WTC11 (cell line): ENCODE measurements around the gene MYOM1. TPM values are rescaled to one million over a fixed set of nuclear protein-coding genes. Genes with fewer than 3 reads are reported as not detected.

Source experiments
- ATAC-seq: fragments of 200-7000 bp; cut with Tn5 transposase; 2 replicates; pipeline ENCODE4 v1.10.0; 2021; ENCODE audit warnings: mild to moderate bottlenecking, moderate library complexity
- CTCF ChIA-PET: fragments of 300-600 bp; sonication (Branson Sonifier 250); formaldehyde crosslinking; loops from one replicate; lab custom pipeline; 2021; ENCODE audit warnings: antibody characterized with exemption; lab: Charles Lee
- POLR2A ChIA-PET: fragments of 350-600 bp; sonication (Branson Sonifier 250); formaldehyde crosslinking; loops from one replicate; lab custom pipeline; 2021; ENCODE audit warnings: antibody characterized with exemption; lab: Charles Lee
- DNase-seq: peaks from one replicate; pipeline ENCODE4 v3.0.0; 2021; ENCODE audit warnings: low spot score
- H3K27ac Mint-ChIP-seq: 2 replicates; pipeline ENCODE4 v1.8.0; 2021; ENCODE audit warnings: mixed read lengths
- H3K27me3 Mint-ChIP-seq: 2 replicates; pipeline ENCODE4 v1.8.0; 2021; ENCODE audit warnings: low read depth, mild to moderate bottlenecking, moderate library complexity, mixed read lengths
- H3K36me3 Mint-ChIP-seq: 2 replicates; pipeline ENCODE4 v1.8.0; 2021; ENCODE audit warnings: mixed read lengths
- H3K4me1 Mint-ChIP-seq: 2 replicates; pipeline ENCODE4 v1.8.0; 2022; ENCODE audit warnings: mixed read lengths
- H3K4me3 Mint-ChIP-seq: 2 replicates; pipeline ENCODE4 v1.8.0; 2021; ENCODE audit warnings: mild to moderate bottlenecking, moderate library complexity, mixed read lengths
- H3K9me3 Mint-ChIP-seq: 2 replicates; pipeline ENCODE4 v1.8.0; 2021; ENCODE audit warnings: mixed read lengths
- E2F4 ChIP-seq: sonication (generic); formaldehyde crosslinking; IDR thresholded peaks from 2 replicates; pipeline ENCODE4 v1.8.1; 2022; ENCODE audit warnings: low read depth, mild to moderate bottlenecking, moderate library complexity, missing genetic modification reagents, borderline replicate concordance
- E2F5 ChIP-seq: sonication (generic); formaldehyde crosslinking; IDR thresholded peaks from 2 replicates; pipeline ENCODE4 v1.8.1; 2022; ENCODE audit warnings: mild to moderate bottlenecking, moderate library complexity, missing genetic modification reagents
- EMX1 ChIP-seq: fragments of 250-450 bp; sonication (Bioruptor Pico); IDR thresholded peaks from 2 replicates; pipeline ENCODE4 v1.8.0; 2021; ENCODE audit warnings: mild to moderate bottlenecking
- ERG ChIP-seq: fragments of 250-450 bp; sonication (Bioruptor Pico); IDR thresholded peaks from 2 replicates; pipeline ENCODE4 v1.8.0; 2021; ENCODE audit warnings: mild to moderate bottlenecking
- ESRRA ChIP-seq: sonication (generic); formaldehyde crosslinking; IDR thresholded peaks from 2 replicates; pipeline ENCODE4 v1.8.1; 2022; ENCODE audit warnings: mild to moderate bottlenecking, missing genetic modification reagents, borderline replicate concordance
- HMGA2 ChIP-seq: fragments of 250-450 bp; sonication (Bioruptor Pico); IDR thresholded peaks from 2 replicates; pipeline ENCODE4 v1.4.0; 2021; ENCODE audit warnings: mild to moderate bottlenecking, moderate library complexity
- IRF1 ChIP-seq: sonication (generic); formaldehyde crosslinking; IDR thresholded peaks from 2 replicates; pipeline ENCODE4 v1.8.0; 2023; ENCODE audit warnings: missing genetic modification reagents
- JUN ChIP-seq: sonication (generic); formaldehyde crosslinking; IDR thresholded peaks from 2 replicates; pipeline ENCODE4 v1.8.0; 2023; ENCODE audit warnings: mild to moderate bottlenecking, missing genetic modification reagents
- NFATC4 ChIP-seq: fragments of 250-450 bp; sonication (Bioruptor Pico); IDR thresholded peaks from 2 replicates; pipeline ENCODE4 v1.9.0; 2021; ENCODE audit warnings: mild to moderate bottlenecking
- OVOL2 ChIP-seq: fragments of 250-450 bp; sonication (Bioruptor Pico); IDR thresholded peaks from 2 replicates; pipeline ENCODE4 v1.9.0; 2021; ENCODE audit warnings: mild to moderate bottlenecking, borderline replicate concordance
- PRRX2 ChIP-seq: fragments of 250-450 bp; sonication (Bioruptor Pico); IDR thresholded peaks from 2 replicates; pipeline ENCODE4 v1.8.0; 2021; ENCODE audit warnings: mild to moderate bottlenecking
- TCF7 ChIP-seq: sonication (generic); formaldehyde crosslinking; IDR thresholded peaks from 2 replicates; pipeline ENCODE4 v1.8.0; 2022; ENCODE audit warnings: mild to moderate bottlenecking, low read depth, missing genetic modification reagents, moderate library complexity
- USF1 ChIP-seq: sonication (generic); formaldehyde crosslinking; IDR thresholded peaks from 2 replicates; pipeline ENCODE4 v1.8.0; 2022; ENCODE audit warnings: mild to moderate bottlenecking, missing genetic modification reagents
- ZMAT4 ChIP-seq: fragments of 250-450 bp; sonication (Bioruptor Pico); IDR thresholded peaks from 2 replicates; pipeline ENCODE4 v1.9.0; 2021; ENCODE audit warnings: mild to moderate bottlenecking
- ZNF281 ChIP-seq: sonication (generic); formaldehyde crosslinking; IDR thresholded peaks from 2 replicates; pipeline ENCODE4 v1.8.0; 2023; ENCODE audit warnings: mild to moderate bottlenecking, missing genetic modification reagents
- ZNF423 ChIP-seq: fragments of 250-450 bp; sonication (Bioruptor Pico); IDR thresholded peaks from 2 replicates; pipeline ENCODE4 v2.1.2; 2022; ENCODE audit warnings: mild to moderate bottlenecking, moderate library complexity
- ZNF425 ChIP-seq: fragments of 250-450 bp; sonication (Bioruptor Pico); conservative IDR thresholded peaks from 2 replicates; pipeline ENCODE4 v1.9.0; 2021; ENCODE audit warnings: mild to moderate bottlenecking
- total RNA-seq: library from RNA; stranded (reverse); gene quantifications from 3 replicates; pipeline ENCODE4 v1.2.3, GENCODE V29; 2021

MYOM1 gene
- total RNA-seq, 1 experiment from 2014 or later: 0.35 TPM

GRCh38 chr18:3251963-3252277, 32.2 kb upstream of the MYOM1 start:
- Mint-ChIP-seq H3K27ac (no peak overlapping the region), H3K4me3 (no peak overlapping the region), H3K36me3 (peaks cover 46% of the 10 kb centered on the region), H3K4me1 (peaks cover 15% of the 10 kb centered on the region), H3K9me3 (no peaks in the 10 kb centered on the region), H3K27me3 (no peaks in the 10 kb centered on the region)
- TF ChIP-seq ZMAT4: no peak
- TF ChIP-seq TCF7 (CRISPR knock-in tag): no peak
- no peak for TF ChIP-seq HMGA2
- TF ChIP-seq ZNF423: no peak
- DNase-seq (no peak), ATAC-seq (no peak)
- CTCF ChIA-PET: no interaction called here
- POLR2A ChIA-PET: no interaction called here

GRCh38 chr18:3251249-3251962, 31.6 kb upstream of the MYOM1 start:
- Mint-ChIP-seq H3K27ac (no peak overlapping the region), H3K4me1 (peaks cover 20% of the 10 kb centered on the region), H3K4me3 (no peak overlapping the region), H3K36me3 (peaks cover 41% of the 10 kb centered on the region), H3K27me3 (no peaks in the 10 kb centered on the region), H3K9me3 (no peaks in the 10 kb centered on the region)
- ChIA-PET CTCF (interaction anchor here (1.2 kb wide), 2 partner anchors 122 to 123 kb away, joined by 3 to 4 read pairs; no protein-coding TSS in a partner anchor), POLR2A (interaction anchor here (0.5 to 0.6 kb wide), 2 partner anchors 328 to 681 kb away, joined by 3 to 5 read pairs; no protein-coding TSS in a partner anchor)
- no peak for ATAC-seq
- no peak for DNase-seq
- TF ChIP-seq E2F5 (CRISPR knock-in tag) (no peak), IRF1 (no peak), ESRRA (no peak), JUN (CRISPR knock-in tag) (no peak), E2F4 (CRISPR knock-in tag) (no peak), ZNF425 (0 out of 2 replicates have a peak, but pooled peaks have one; percentile 48), USF1 (no peak)

GRCh38 chr18:3250237-3251107, 30.7 kb upstream of the MYOM1 start:
- Mint-ChIP-seq H3K27ac (no peak overlapping the region), H3K36me3 (peaks cover 32% of the 10 kb centered on the region), H3K4me3 (no peak overlapping the region; the same call in 1 of the 2 replicates), H3K27me3 (no peaks in the 10 kb centered on the region), H3K9me3 (no peaks in the 10 kb centered on the region), H3K4me1 (peaks cover 29% of the 10 kb centered on the region)
- DNase-seq: no peak
- ChIA-PET POLR2A (interaction anchor here (0.5 to 0.6 kb wide), 2 partner anchors 263 to 327 kb away, joined by 5 read pairs; no protein-coding TSS in a partner anchor), CTCF (interaction anchor here (1.2 kb wide), 2 partner anchors 121 to 122 kb away, joined by 3 to 4 read pairs; no protein-coding TSS in a partner anchor)
- ATAC-seq: no peak
- TF ChIP-seq PRRX2 (CRISPR knock-in tag) (peak; percentile 11; the same call in 1 of the 2 replicates), NFATC4 (CRISPR knock-in tag) (0 out of 2 replicates have a peak, but pooled peaks have one; percentile 45), EMX1 (CRISPR knock-in tag) (peak; percentile 38; the same call in 1 of the 2 replicates), OVOL2 (no peak), ERG (CRISPR knock-in tag) (peak; percentile 60; the same call in 1 of the 2 replicates), ZNF281 (no peak)
